Testis (tissue), 3 donors: ENCODE results near the gene PDCD11. TPM values are rescaled to one million over a fixed set of nuclear protein-coding genes. Genes with fewer than 3 reads are reported as not detected.
"Not testable (repeated sequence)": the region's sequence is repeated elsewhere in the genome, so short reads cannot be mapped to it uniquely, and the experiment has no call there.

Source experiments
- DNase-seq: peaks from one replicate; pipeline ENCODE4 v3.0.0-alpha.2; 2019
- H3K27ac ChIP-seq, 2 donors: fragments of 200-600 bp; sonication (generic); one replicate each; pipeline ENCODE4 v1.5.1; 2019
- H3K27me3 ChIP-seq: fragments of 200-600 bp; sonication (generic); one replicate; pipeline ENCODE4 v1.5.1; 2019
- H3K36me3 ChIP-seq: fragments of 200-600 bp; sonication (generic); one replicate; pipeline ENCODE4 v1.5.1; 2017; ENCODE audit warnings: low read depth; ENCODE audit errors: missing control alignments
- H3K4me1 ChIP-seq: fragments of 200-600 bp; sonication (generic); one replicate; pipeline ENCODE4 v1.5.1; 2019
- H3K4me3 ChIP-seq, 2 donors: fragments of 200-600 bp; sonication (generic); one replicate each; pipeline ENCODE4 v1.5.1; 2017 to 2019
- H3K9me3 ChIP-seq: fragments of 200-600 bp; sonication (generic); one replicate; pipeline ENCODE4 v1.5.1; 2017
- POLR2A ChIP-seq: fragments of 450-650 bp; IDR thresholded peaks from one replicate; pipeline ENCODE4 v1.6.1; 2017; ENCODE audit warnings: antibody characterized with exemption, mild to moderate bottlenecking, moderate library complexity
- WGBS, 2 donors: methylation state at CpG; one replicate each; pipeline ENCODE4 v1.1.5; 2018; 5-methylcytosine and 5-hydroxymethylcytosine counted together
- intact Hi-C: fragments of 100-400 bp; cut with DNase I; formaldehyde crosslinking; loops from one replicate; pipeline ENCODE4 v1.15.1; 2023; ENCODE audit warnings: low total_unique reads
- polyA plus RNA-seq: library from polyadenylated mRNA; stranded (reverse); fragments of 350-450 nt; fragmentation: Illumina TruSeq; extraction: RNeasy Lipid Tissue Mini Kit (QIAGEN cat#74804); gene quantifications from one replicate; pipeline ENCODE4 v1.2.3, GENCODE V29; 2014; ENCODE audit warnings: low read depth, low replicate concordance; ENCODE audit not compliant: insufficient read depth
- total RNA-seq, 2 donors: library from RNA; depleted of rRNA; stranded (reverse); fragments of >200 nt; gene quantifications; one replicate each; pipeline ENCODE4 v1.2.3, GENCODE V29; 2016
- TF ChIP-seq, protein P1 (sequence below), 3 experiments: fragments of 450-650 bp in 2 of 3; fragments of 200-600 bp in 1 of 3; sonication (generic) in 1 of 3; IDR thresholded peaks; one replicate each; pipeline ENCODE4 v1.5.1; 2016 to 2019; ENCODE audit warnings: antibody characterized with exemption in 3 of 3, mild to moderate bottlenecking in 2 of 3, moderate library complexity in 1 of 3

The PDCD11 gene
- total and polyA plus RNA-seq, 3 donors from 2014 or later = 47.3 to 54.9 (median 50.7) TPM

- DNase-seq = no peak
Observed at GRCh38 chr10:103415581-103415980, 19.2 kb downstream of the PDCD11 start.

DNA sequence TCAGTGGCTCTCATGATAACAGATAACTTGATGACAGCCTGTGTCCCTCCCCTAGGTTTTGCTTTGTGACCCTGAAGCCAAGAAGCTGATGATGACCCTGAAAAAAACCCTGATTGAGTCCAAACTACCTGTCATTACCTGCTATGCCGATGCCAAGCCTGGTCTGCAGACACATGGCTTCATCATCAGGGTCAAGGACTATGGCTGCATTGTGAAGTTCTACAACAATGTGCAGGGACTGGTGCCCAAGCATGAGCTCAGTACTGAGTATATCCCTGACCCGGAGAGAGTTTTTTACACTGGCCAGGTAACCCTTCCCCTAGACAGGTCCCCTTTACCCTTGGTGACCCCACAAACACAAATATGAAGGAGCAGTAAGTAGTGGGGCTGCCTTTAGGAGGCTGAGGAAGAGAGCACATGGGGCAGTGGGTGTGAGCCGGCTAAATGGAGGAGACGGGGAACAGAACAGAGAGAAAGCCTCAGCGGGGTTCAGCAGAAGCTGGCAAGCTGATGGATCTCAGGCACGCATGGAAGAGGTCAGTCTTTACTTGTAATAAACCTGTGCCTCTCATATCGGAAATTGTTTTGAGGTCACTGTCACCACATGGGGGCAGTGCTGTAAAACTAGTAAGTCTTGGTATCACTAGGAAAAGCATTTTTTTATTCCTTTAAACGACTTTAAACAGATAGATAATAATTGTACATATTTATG is 20.2 kb downstream of the PDCD11 start:
- DNase-seq = peak; percentile 90
- 38 to 42% methylated on average over 6 to 8 of the region's 8 CpGs for WGBS, 2 donors
- H3K27me3 ChIP-seq = no peaks in the 10 kb centered on the region
- TF ChIP-seq, protein P1, sequence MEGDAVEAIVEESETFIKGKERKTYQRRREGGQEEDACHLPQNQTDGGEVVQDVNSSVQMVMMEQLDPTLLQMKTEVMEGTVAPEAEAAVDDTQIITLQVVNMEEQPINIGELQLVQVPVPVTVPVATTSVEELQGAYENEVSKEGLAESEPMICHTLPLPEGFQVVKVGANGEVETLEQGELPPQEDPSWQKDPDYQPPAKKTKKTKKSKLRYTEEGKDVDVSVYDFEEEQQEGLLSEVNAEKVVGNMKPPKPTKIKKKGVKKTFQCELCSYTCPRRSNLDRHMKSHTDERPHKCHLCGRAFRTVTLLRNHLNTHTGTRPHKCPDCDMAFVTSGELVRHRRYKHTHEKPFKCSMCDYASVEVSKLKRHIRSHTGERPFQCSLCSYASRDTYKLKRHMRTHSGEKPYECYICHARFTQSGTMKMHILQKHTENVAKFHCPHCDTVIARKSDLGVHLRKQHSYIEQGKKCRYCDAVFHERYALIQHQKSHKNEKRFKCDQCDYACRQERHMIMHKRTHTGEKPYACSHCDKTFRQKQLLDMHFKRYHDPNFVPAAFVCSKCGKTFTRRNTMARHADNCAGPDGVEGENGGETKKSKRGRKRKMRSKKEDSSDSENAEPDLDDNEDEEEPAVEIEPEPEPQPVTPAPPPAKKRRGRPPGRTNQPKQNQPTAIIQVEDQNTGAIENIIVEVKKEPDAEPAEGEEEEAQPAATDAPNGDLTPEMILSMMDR (IDR thresholded peaks at IDR 0.05) = peak; percentile 66 to 78 (median 75)
- TF ChIP-seq POLR2A = no peak
- H3K4me3 ChIP-seq = no peak overlapping the region
- H3K4me1 ChIP-seq = no peaks in the 10 kb centered on the region
- no peaks in the 10 kb centered on the region for H3K36me3 ChIP-seq
- no peak overlapping the region for H3K27ac ChIP-seq
- no peaks in the 10 kb centered on the region for H3K9me3 ChIP-seq
- intact Hi-C loops = loop anchor here (2.0 kb wide), 1 partner anchor 66 kb away; no protein-coding TSS in a partner anchor

More at GRCh38 chr10:103415581-103415980, 19.2 kb downstream of the PDCD11 start:
- Histone ChIP-seq H3K27ac (no peak overlapping the region), H3K9me3 (no peaks in the 10 kb centered on the region), H3K27me3 (no peaks in the 10 kb centered on the region), H3K4me3 (no peak overlapping the region), H3K4me1 (no peaks in the 10 kb centered on the region), H3K36me3 (no peaks in the 10 kb centered on the region)
- TF ChIP-seq, protein P1 (IDR thresholded peaks at IDR 0.05) = no peak
- no peak for TF ChIP-seq POLR2A
- 79 to 81% methylated on average over 8 of the region's 8 CpGs for WGBS, 2 donors
- intact Hi-C loops = no loop called here

DNA sequence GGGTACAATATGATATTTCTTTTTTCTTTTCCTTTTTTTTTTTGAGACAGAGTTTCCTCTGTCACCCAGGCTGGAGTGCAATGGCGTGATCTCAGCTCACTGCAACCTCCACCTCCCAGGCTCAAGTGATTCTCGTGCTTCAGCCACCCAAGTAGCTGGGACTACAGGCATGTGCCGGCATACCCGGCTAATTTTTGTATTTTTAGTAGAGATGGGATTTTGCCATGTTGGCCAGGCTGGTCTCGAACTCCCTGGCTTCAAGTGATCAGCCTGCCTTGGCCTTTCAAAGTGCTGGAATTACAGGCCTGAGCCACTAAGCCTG is 20.7 kb downstream of the PDCD11 start:
- WGBS, 2 donors = 80 to 85% methylated on average over 5 of the region's 5 CpGs
- not testable (repeated sequence) for H3K4me3 ChIP-seq, DNase-seq, H3K27ac ChIP-seq, H3K27me3 ChIP-seq, H3K36me3 ChIP-seq, H3K9me3 ChIP-seq, H3K4me1 ChIP-seq
- intact Hi-C loops = loop anchor here (2.0 kb wide), 1 partner anchor 66 kb away; no protein-coding TSS in a partner anchor

DNA sequence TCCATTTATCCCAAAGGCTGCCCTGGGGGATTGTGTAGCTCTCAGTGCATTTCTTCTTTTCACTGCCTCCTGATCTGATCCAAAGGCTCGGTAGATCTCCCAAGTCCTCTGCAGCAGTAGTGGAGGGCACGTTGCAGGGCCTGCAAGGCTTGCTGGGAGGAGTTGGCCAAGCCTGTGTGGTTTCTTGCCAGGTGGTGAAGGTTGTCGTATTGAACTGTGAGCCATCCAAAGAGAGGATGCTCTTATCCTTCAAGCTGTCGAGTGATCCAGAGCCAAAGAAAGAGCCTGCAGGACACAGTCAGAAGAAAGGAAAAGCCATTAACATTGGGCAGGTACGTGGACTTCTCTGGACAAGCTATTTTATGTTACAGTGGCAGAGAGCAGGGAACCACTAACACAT is 21.2 kb downstream of the PDCD11 start:
- TF ChIP-seq, protein P1 (IDR thresholded peaks at IDR 0.05) = no peak
- TF ChIP-seq POLR2A = no peak
- no peak for DNase-seq
- Histone ChIP-seq H3K9me3 (no peaks in the 10 kb centered on the region), H3K4me3 (no peak overlapping the region), H3K36me3 (no peaks in the 10 kb centered on the region), H3K4me1 (no peaks in the 10 kb centered on the region), H3K27me3 (no peaks in the 10 kb centered on the region), H3K27ac (no peak overlapping the region)
- WGBS, 2 donors = 81 to 86% methylated on average over 5 of the region's 5 CpGs
- intact Hi-C loops = loop anchor here (2.0 kb wide), 1 partner anchor 65 kb away; no protein-coding TSS in a partner anchor

DNA sequence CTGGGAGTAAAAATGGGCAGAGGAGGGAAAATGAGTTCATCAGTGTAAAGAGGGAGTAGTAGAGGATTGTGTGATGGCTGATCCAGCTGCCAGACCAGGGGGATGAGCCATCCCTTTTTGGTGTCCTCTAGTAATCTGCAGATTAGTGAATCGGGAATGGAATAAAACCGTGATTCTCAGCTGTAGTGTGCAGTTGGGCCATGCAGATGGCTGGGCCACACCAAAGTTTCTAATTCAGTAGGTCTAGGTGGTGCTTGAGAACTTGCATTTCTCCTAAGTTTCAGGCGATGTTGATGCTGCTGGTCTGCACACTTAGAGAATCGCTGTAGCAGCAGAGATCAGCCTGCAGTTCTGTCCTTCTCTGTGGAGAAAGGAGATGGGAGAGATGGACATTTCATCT is 22.7 kb downstream of the PDCD11 start:
- no peaks in the 10 kb centered on the region for H3K4me1 ChIP-seq
- intact Hi-C loops = no loop called here
- no peaks in the 10 kb centered on the region for H3K9me3 ChIP-seq
- no peak overlapping the region for H3K4me3 ChIP-seq
- no peaks in the 10 kb centered on the region for H3K36me3 ChIP-seq
- H3K27ac ChIP-seq = no peak overlapping the region
- WGBS, 2 donors = 83 to 95% methylated on average over 4 of the region's 4 CpGs
- TF ChIP-seq, protein P1 (IDR thresholded peaks at IDR 0.05) = no peak
- TF ChIP-seq POLR2A = no peak
- DNase-seq = no peak
- H3K27me3 ChIP-seq = no peaks in the 10 kb centered on the region
